SHP77 (cell line): Measurements from ENCODE around the gene RHBDD1.
"Not testable (repeated sequence)": the region's sequence is repeated elsewhere in the genome, so short reads cannot be mapped to it uniquely, and the experiment has no call there.

Experiments
- DNase-seq, 2 experiments: peaks; one replicate each; lab custom pipeline; 2025; lab: John Stamatoyannopoulos, UW

Gene RHBDD1

GRCh38 chr2:226799976-226800940 is 35.6 kb upstream of the RHBDD1 start:
- no peak for DNase-seq

- DNase-seq: peak; percentile 80 to 89
Measured at GRCh38 chr2:226800941-226801784, 34.7 kb upstream of the RHBDD1 start.

GRCh38 chr2:226802573-226802972 is 33.3 kb upstream of the RHBDD1 start:
- peak; percentile 68 for DNase-seq

GRCh38 chr2:226803410-226803809 is 32.4 kb upstream of the RHBDD1 start:
- DNase-seq: no peak

- peak; percentile 17 to 19 for DNase-seq
Measured at GRCh38 chr2:226813148-226813701, 22.6 kb upstream of the RHBDD1 start.

GRCh38 chr2:226818930-226819329 is 16.9 kb upstream of the RHBDD1 start:
- peak; percentile 83 to 88 for DNase-seq

GRCh38 chr2:226825056-226825455 is 10.8 kb upstream of the RHBDD1 start:
- DNase-seq: no peak

GRCh38 chr2:226828191-226828590 is 7.7 kb upstream of the RHBDD1 start:
- no peak for DNase-seq

GRCh38 chr2:226829721-226830631 is 5.9 kb upstream of the RHBDD1 start:
- no peak for DNase-seq

- no peak for DNase-seq
Measured at GRCh38 chr2:226831266-226831665, 4.6 kb upstream of the RHBDD1 start.

- DNase-seq: no peak
Measured at GRCh38 chr2:226832061-226832460, 3.8 kb upstream of the RHBDD1 start.

- not testable (repeated sequence) for DNase-seq
Measured at GRCh38 chr2:226834880-226835279, 974 bp upstream of the RHBDD1 start.

- peak in 1 of 2 experiments; percentile 48 for DNase-seq
Measured at GRCh38 chr2:226835420-226835795, 446 bp upstream of the RHBDD1 start.

- DNase-seq: no peak
Measured at GRCh38 chr2:226836548-226836885, 663 bp downstream of the RHBDD1 start.

- no peak for DNase-seq
Measured at GRCh38 chr2:226837334-226837733, 1.5 kb downstream of the RHBDD1 start.

GRCh38 chr2:226837787-226838603 is 2.1 kb downstream of the RHBDD1 start:
- DNase-seq: no peak

GRCh38 chr2:226838722-226839121 is 2.9 kb downstream of the RHBDD1 start:
- no peak for DNase-seq

- no peak for DNase-seq
Measured at GRCh38 chr2:226839161-226839560, 3.3 kb downstream of the RHBDD1 start.

- peak in 1 of 2 experiments; percentile 20 for DNase-seq
Measured at GRCh38 chr2:226839951-226840350, 4.1 kb downstream of the RHBDD1 start.

GRCh38 chr2:226843001-226843400 is 7.1 kb downstream of the RHBDD1 start:
- DNase-seq: not testable (repeated sequence)
